ENCODE data around the gene MR1.

GRCh38 chr1:181092883-181093458, 59.2 kb downstream of the MR1 start:
- TF ChIP-seq CTCF (conservative IDR thresholded peaks at IDR 0.05; ENCODE audit: low read length) (0 out of 2 replicates have a peak, but pooled peaks have one; percentile 6), EZH2phosphoT487 (IDR thresholded peaks at IDR 0.05; ENCODE audit: borderline replicate concordance, low read depth, low read length) (no peak)
